Cardiac fibroblast (primary cell): Measurements from ENCODE around the gene ZNF319.
A peak's percentile ranks its signal among the peaks of the same experiment; 100 is the strongest.

Experiments used
- DNase-seq, 2 donors: peaks; one replicate each; pipeline versions ENCODE4 v3.0.0 to v3.0.0-alpha.2; 2010; ENCODE audit warnings: low read depth in 2 of 2
- H3K4me3 ChIP-seq, 2 donors: replicated peaks in 1 of 2; 1 replicate in 1 of 2; 2 replicates in 1 of 2; pipeline ENCODE4 v1.5.1; 2011; ENCODE audit warnings: low read depth in 2 of 2, low read length in 2 of 2, mild to moderate bottlenecking in 2 of 2, moderate library complexity in 1 of 2
- CTCF ChIP-seq: IDR thresholded peaks from one replicate; pipeline ENCODE4 v1.5.1; 2011; ENCODE audit warnings: low read depth, mild to moderate bottlenecking, low read length, inconsistent platforms

The ZNF319 gene

GRCh38 chr16:58000706-58001676, 519 bp upstream of the ZNF319 start, which contains the start of gene USB1:
Gene USB1 (plus strand): TSS chr16:58001407. CDS start chr16:58001484, 77 bp downstream.
- peak; percentile 26 for TF ChIP-seq CTCF
- H3K4me3 ChIP-seq = peak within 1 kb of the TSS; percentile 78 to 89
- DNase-seq = peak; percentile 78 to 83

- H3K4me3 ChIP-seq = peak overlapping the region; percentile 53 to 89
- TF ChIP-seq CTCF = peak; percentile 13
- DNase-seq = peak in 1 of 2 donors; percentile 53
Measured at GRCh38 chr16:57999366-57999970, 1.0 kb downstream of the ZNF319 start.

- peak overlapping the region in 1 of 2 donors; percentile 89 for H3K4me3 ChIP-seq
- DNase-seq = peak in 1 of 2 donors; percentile 35
- no peak for TF ChIP-seq CTCF
Measured at GRCh38 chr16:57998992-57999365, 1.5 kb downstream of the ZNF319 start.

GRCh38 chr16:57998486-57998885, 2.0 kb downstream of the ZNF319 start:
- H3K4me3 ChIP-seq = no peak overlapping the region
- no peak for TF ChIP-seq CTCF

GRCh38 chr16:57997528-57998265, 2.8 kb downstream of the ZNF319 start:
- no peak for TF ChIP-seq CTCF
- H3K4me3 ChIP-seq = no peak overlapping the region
- no peak for DNase-seq

More at GRCh38 chr16:57998486-57998885, 2.0 kb downstream of the ZNF319 start:
- peak; percentile 49 to 60 for DNase-seq

- TF ChIP-seq CTCF = no peak
- H3K4me3 ChIP-seq = no peak overlapping the region
- no peak for DNase-seq
Measured at GRCh38 chr16:57997176-57997527, 3.3 kb downstream of the ZNF319 start.
